ENCODE results near the gene SFRP4.

DNA sequence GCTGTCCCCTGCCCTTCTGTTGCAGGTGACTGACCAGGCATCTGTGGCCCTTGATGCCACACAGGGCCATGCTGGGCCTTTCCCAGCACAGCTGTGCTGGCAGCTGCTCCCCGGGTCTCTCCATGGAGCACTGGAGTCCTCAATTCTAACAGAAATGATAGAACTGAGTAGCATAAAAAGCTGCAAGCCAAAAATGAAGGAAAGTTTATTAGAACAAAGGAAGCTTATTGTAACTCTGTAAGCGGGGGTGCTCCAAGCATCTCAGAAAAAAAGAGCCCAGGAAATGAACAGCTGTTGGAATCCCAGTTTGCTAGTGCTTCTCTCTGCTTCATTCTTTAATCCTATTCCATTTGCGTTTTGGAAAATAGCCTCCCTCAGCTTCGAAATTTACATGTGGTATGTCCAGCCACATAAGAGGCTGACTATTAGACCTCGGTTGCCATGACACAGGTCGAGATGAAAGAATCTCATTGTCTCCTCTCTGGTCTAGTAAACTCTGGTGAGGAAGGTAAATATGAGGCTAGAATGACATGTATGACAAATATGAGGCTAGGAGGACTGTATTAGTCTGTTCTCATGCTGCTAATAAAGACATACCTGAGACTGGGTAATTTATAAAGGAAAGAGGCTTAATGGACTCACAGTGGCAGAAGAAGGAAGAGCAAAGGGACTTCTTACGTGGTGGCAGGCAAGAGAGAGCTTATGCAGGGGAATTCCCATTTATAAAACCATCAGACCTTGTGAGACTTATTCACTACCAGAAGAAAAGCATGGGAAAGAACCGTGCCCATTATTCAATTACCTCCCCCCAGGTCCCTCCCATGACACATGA, 27.5 kb upstream of the SFRP4 start:
- TF ChIP-seq, protein P1, sequence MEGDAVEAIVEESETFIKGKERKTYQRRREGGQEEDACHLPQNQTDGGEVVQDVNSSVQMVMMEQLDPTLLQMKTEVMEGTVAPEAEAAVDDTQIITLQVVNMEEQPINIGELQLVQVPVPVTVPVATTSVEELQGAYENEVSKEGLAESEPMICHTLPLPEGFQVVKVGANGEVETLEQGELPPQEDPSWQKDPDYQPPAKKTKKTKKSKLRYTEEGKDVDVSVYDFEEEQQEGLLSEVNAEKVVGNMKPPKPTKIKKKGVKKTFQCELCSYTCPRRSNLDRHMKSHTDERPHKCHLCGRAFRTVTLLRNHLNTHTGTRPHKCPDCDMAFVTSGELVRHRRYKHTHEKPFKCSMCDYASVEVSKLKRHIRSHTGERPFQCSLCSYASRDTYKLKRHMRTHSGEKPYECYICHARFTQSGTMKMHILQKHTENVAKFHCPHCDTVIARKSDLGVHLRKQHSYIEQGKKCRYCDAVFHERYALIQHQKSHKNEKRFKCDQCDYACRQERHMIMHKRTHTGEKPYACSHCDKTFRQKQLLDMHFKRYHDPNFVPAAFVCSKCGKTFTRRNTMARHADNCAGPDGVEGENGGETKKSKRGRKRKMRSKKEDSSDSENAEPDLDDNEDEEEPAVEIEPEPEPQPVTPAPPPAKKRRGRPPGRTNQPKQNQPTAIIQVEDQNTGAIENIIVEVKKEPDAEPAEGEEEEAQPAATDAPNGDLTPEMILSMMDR (conservative IDR thresholded peaks at IDR 0.05; ENCODE audit: low read length): no peak
- no peak for TF ChIP-seq EZH2phosphoT487 (IDR thresholded peaks at IDR 0.05; ENCODE audit: borderline replicate concordance)

Data from Loucy (cell line).